Prostate gland (tissue), 2 donors: ENCODE data around the gene ADK.

Experiments
- CTCF ChIP-seq, 4 experiments: fragments of 200-600 bp in 2 of 4; fragments of 450-650 bp in 2 of 4; sonication (generic) in 2 of 4; IDR thresholded peaks; 1 replicate in 3 of 4; 2 replicates in 1 of 4; pipeline ENCODE4 v1.5.1; 2016 to 2019; ENCODE audit warnings: antibody characterized with exemption in 4 of 4, mild to moderate bottlenecking in 2 of 4, moderate library complexity in 2 of 4
- POLR2AphosphoS5 ChIP-seq: sonication (generic); formaldehyde crosslinking; IDR thresholded peaks from one replicate; pipeline ENCODE4 v1.6.1; 2017; ENCODE audit warnings: antibody characterized with exemption

- TF ChIP-seq CTCF (IDR thresholded peaks at IDR 0.05) (no peak), POLR2AphosphoS5 (no peak)
Observed at GRCh38 chr10:74213019-74213418, 62.0 kb downstream of the ADK start.
